ENCODE measurements around the gene KLF12.

DNA sequence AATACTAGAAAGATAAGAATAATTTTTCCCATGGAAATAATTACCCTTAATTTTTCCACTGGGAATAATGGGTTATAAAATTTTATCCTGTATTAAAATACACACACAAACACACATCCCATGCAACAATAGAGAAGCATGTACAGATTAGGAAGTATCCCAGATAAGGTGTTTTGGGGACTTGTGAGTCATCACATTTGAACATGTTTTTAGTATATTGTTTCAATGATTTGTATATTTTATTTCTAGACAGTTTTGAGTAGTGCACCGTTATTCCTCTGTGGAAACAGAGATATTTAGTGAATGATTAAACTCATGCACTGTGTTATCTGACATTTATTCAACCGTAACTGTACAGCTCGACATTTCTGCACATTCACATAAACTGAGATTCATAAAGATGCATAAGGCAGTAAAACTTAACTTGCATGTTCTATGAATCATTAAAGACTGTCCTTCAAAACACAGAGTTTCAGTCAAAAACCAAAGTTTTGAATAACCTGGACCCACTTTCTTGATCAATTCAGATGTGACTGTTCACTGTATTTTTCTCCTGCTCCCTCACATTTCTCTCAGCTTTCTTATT, 30.1 kb downstream of the KLF12 start:
- TF ChIP-seq, protein P1, sequence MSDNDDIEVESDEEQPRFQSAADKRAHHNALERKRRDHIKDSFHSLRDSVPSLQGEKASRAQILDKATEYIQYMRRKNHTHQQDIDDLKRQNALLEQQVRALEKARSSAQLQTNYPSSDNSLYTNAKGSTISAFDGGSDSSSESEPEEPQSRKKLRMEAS (IDR thresholded peaks at IDR 0.05): no peak
- TF ChIP-seq, protein P2, sequence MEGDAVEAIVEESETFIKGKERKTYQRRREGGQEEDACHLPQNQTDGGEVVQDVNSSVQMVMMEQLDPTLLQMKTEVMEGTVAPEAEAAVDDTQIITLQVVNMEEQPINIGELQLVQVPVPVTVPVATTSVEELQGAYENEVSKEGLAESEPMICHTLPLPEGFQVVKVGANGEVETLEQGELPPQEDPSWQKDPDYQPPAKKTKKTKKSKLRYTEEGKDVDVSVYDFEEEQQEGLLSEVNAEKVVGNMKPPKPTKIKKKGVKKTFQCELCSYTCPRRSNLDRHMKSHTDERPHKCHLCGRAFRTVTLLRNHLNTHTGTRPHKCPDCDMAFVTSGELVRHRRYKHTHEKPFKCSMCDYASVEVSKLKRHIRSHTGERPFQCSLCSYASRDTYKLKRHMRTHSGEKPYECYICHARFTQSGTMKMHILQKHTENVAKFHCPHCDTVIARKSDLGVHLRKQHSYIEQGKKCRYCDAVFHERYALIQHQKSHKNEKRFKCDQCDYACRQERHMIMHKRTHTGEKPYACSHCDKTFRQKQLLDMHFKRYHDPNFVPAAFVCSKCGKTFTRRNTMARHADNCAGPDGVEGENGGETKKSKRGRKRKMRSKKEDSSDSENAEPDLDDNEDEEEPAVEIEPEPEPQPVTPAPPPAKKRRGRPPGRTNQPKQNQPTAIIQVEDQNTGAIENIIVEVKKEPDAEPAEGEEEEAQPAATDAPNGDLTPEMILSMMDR (IDR thresholded peaks at IDR 0.05): no peak
- TF ChIP-seq POLR2A (IDR thresholded peaks at IDR 0.05; ENCODE audit: low read length) (no peak), USF2 (IDR thresholded peaks at IDR 0.05) (no peak)

Measured in A549 (cell line).